Nasal cavity respiratory epithelium epithelial cell of viscerocranial mucosa (primary cell): ENCODE results near the gene ATL1. TPM values are rescaled to one million over a fixed set of nuclear protein-coding genes. Genes with fewer than 3 reads are reported as not detected.

Source experiments
- total RNA-seq: library from RNA; depleted of rRNA; stranded (reverse); fragments of >200 nt; gene quantifications from 2 replicates; pipeline ENCODE4 v1.2.3, GENCODE V29; 2014

The ATL1 gene
- total RNA-seq: under 0.01 and 0.36 TPM in 2 replicates

GRCh38 chr14:50559990-50560930 lies at the start of gene ATL1:
TSS of gene ATL1 (plus strand) at chr14:50560145. CDS start at chr14:50560266, 121 bp downstream.

DNA sequence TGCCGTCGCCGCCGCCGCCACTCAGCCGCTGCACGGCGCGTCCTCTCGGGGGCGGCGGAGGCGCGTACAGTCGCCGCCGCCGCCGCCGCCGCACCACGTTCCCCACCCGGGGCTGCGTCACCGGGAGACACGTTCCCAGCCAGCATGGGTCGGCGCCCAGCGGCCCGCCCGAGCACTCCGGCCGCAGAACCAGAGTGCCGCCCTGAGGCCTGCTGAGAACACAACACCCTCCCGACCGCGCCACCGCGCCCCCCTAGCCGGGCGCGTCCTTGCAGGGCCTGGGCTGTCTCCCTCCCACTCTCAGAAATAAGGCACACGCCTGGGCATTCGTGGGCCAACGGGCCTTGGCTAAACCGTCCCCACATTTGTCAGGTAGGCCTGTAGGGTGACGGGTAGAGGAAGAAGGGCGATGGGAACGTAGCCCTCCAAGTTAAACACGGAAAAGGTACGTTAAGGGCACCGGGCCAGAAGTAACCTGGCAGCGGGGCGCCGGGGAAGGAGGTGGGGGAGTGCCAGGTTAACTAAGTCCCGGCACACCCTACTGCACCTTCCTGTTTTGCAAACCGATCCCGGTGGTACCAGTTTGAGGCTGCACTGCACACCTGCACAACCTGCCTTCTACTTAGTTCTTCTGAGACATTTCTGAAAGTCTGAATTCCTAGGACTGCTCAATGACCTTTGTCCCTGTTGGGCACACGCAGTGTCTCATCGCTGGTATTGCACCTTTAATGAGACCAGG lies 27.3 kb upstream of the ATL1 start, which contains the start of gene MAP4K5:
TSS of gene MAP4K5 (minus strand) at position 68 of the 739 bp plus-strand sequence. CDS start 520 bp downstream, outside the sequence.

DNA sequence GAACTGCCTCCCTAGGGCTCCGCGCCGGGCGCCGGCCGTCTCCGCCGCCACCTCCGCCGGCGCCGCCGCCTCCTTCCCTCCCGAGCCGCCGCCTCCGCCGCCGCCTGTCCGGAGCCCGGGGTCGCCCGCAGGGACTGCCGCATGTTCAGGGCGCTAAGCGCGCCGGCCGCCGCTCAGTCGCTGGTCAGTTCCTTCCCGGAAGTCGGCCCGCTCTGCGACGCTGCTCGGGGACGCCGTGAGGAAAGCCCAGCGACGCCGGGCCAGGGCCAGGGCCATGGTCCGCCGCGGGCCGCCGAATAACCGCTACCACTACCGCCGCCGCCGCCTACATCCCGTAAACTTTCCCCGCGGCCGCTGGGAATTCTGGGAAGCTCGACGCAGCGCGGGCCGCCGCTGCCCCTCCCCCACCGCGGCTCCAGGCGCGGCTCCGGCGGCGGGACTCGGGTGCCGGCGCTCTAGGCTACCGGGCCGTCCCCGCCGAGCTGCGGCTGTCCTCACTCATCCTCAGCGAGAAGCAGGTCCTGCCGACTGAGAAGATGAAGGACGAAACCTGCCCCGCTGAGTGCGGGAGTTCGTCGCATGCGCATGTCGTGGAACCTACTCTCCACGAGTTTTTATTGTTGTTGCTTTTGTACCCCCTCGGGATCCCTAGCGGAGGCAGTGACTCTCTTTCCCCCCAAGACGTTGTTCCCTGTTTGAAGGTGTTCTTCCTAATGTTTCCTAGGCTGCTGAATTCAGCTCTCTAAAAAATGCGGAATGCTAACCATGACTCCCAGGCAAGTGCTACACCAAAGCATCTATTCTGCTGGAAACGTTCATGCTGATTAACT lies 108.3 kb downstream of the ATL1 start, which contains the start of gene SAV1:
TSS of gene SAV1 (minus strand) at position 311 of the 830 bp plus-strand sequence. CDS start 339 bp downstream, outside the sequence.

Other genes starting within 250 kb of the ATL1 start
- gene L2HGDH, start 247.9 kb upstream of the ATL1 start, total RNA-seq: 13.7 and 19.1 TPM in 2 replicates
- gene DMAC2L, start 247.8 kb upstream of the ATL1 start, total RNA-seq: 5.8 and 9.6 TPM in 2 replicates
- gene CDKL1, start 163.3 kb upstream of the ATL1 start, total RNA-seq: 3.8 and 18.1 TPM in 2 replicates
- 31.4 and 51.8 TPM in 2 replicates for gene MAP4K5, start 27.6 kb upstream of the ATL1 start, total RNA-seq
- 35.9 and 41.1 TPM in 2 replicates for gene SAV1, start 108.2 kb downstream of the ATL1 start, total RNA-seq